GM20431 (cell line): ENCODE results near the gene OR5K3.

Experiments
- in situ Hi-C: fragments of 300-500 bp; cut with MseI, MboI; formaldehyde crosslinking; loops from one replicate; pipeline ENCODE4 v1.15.0; 2020; ENCODE audit warnings: low sequenced_read_pairs; ENCODE audit not compliant: unreplicated experiment

The OR5K3 gene

DNA sequence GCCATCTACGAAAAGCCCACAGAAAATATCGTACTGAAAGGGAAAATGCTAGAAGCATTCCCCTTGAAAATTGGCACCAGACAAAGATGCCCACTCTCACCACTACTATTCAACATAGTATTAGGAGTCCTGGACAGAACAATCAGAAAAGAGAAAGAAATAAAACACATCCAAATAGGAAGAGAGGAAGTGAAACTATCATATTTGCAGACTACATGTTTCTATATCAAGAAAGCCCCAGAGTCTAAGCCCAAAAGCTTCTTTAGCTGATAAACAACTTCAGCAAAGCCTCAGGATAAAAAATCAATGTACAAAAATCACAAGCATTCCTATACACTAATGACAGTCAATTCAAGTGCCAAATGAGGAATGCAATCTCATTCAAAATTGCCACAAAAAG is 15.6 kb downstream of the OR5K3 start:
- in situ Hi-C loops: no loop called here

DNA sequence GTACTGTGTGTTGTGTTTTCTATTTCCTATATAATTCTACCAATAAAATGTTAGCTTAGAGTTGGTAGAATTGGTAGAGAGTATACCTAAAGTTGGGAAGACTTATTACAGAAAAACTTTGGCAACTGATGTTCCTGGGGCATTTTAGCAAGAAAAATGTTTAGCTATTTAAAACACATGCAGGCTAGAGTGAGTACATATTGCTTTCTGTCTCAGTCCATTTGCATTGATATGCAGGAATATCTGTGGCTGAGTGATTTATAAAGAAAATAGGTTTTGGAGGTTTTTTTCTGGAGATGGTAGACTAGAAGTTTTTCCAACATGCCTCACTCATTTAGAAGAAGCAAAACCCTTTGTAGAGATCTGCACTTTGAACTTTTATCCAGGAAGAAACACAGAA is 42.1 kb downstream of the OR5K3 start:
- in situ Hi-C loops: no loop called here

DNA sequence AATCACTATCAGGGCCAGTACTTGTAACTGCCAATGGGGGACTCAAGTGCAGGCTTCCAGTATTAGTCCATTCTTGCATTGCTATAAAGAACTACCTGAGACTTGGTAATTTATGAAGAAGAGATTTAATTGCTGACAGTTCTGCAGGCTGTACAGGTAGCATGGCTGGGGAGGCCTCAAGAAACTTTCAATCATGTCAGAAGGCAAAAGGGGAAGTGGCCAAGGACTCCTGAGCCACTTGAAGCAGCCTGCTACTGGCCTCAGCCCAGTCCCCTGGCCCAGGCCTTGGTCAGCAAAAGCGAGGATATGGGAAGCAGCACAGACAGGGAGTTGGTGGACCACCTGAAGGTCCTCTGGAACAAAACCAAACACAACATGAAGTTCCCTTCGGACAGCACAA is 43.3 kb downstream of the OR5K3 start:
- in situ Hi-C loops: no loop called here

DNA sequence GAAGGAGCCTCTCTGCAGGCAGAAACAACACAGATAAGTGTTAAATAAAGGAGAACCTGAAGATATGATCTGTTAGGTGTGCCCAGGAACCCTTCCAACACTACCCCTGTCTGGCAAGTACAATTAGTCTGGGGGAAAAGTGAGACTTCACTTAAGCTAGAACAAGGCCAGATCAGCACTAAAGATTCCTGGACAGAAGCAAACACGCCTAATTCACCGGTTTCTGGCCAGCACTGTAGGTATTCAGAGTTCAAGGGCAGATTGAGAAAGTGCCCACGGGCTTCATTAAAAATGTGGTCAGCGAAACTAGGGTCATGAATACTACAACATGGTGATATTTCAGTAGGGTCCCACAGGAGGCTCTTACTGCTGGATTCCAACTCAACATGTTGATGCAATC is 43.9 kb downstream of the OR5K3 start:
- in situ Hi-C loops: no loop called here

DNA sequence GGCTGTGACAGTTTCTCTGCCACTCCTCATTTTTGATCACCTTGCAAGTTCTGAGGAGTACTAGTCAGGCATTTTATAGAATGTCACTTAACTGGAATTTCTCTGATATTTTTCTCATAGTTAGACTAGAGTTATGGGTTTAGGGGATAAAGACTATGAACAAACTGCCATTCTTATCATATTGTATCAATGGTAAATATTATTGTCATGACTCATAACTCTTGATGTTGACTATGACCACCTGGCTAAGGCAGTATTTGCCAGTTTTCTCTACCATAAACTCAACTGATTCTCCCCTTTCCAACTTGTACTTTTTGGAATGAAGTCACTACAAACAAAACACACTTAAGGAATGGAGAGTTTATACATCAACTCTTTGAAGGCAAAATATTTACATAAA is 49.8 kb downstream of the OR5K3 start:
- in situ Hi-C loops: no loop called here
